GM23248 (cell line): ENCODE results near the gene IFNE. TPM values are rescaled to one million over a fixed set of nuclear protein-coding genes. Genes with fewer than 3 reads are reported as not detected.

Experiments
- DNase-seq: peaks from one replicate; pipeline ENCODE4 v3.0.0-alpha.2; 2015
- H2AFZ ChIP-seq: fragments of 200-600 bp; sonication (generic); 2 replicates; pipeline ENCODE4 v1.6.1; 2016; ENCODE audit warnings: antibody characterized with exemption
- H3F3A ChIP-seq: fragments of 200-600 bp; sonication (generic); 2 replicates; pipeline ENCODE4 v1.6.1; 2016; ENCODE audit warnings: mild to moderate bottlenecking, antibody characterized with exemption, mixed run types; ENCODE audit not compliant: insufficient read depth
- H3K27ac ChIP-seq: fragments of 200-600 bp; sonication (generic); 2 replicates; pipeline ENCODE4 v1.5.1; 2016; ENCODE audit warnings: mild to moderate bottlenecking
- H3K27me3 ChIP-seq: fragments of 200-600 bp; sonication (generic); replicated peaks from 2 replicates; pipeline ENCODE4 v1.6.1; 2016; ENCODE audit warnings: mild to moderate bottlenecking; ENCODE audit not compliant: insufficient read depth
- H3K36me3 ChIP-seq: fragments of 200-600 bp; sonication (generic); 2 replicates; pipeline ENCODE4 v1.6.1; 2016; ENCODE audit warnings: low read depth, mild to moderate bottlenecking
- H3K4me1 ChIP-seq: fragments of 200-600 bp; sonication (generic); 2 replicates; pipeline ENCODE4 v1.6.1; 2016; ENCODE audit warnings: mild to moderate bottlenecking; ENCODE audit not compliant: insufficient read depth
- H3K4me2 ChIP-seq: fragments of 200-600 bp; sonication (generic); one replicate; pipeline ENCODE4 v1.6.1; 2016; ENCODE audit warnings: mild to moderate bottlenecking; ENCODE audit not compliant: unreplicated experiment
- H3K4me3 ChIP-seq: fragments of 200-600 bp; sonication (generic); 2 replicates; pipeline ENCODE4 v1.5.1; 2016; ENCODE audit warnings: mild to moderate bottlenecking
- H3K79me2 ChIP-seq: fragments of 200-600 bp; sonication (generic); 2 replicates; pipeline ENCODE4 v1.6.1; 2016; ENCODE audit warnings: mild to moderate bottlenecking; ENCODE audit not compliant: insufficient read depth
- H3K9ac ChIP-seq: fragments of 200-600 bp; sonication (generic); 2 replicates; pipeline ENCODE4 v1.6.1; 2016; ENCODE audit warnings: mild to moderate bottlenecking
- H3K9me2 ChIP-seq: fragments of 200-600 bp; sonication (generic); 2 replicates; pipeline ENCODE4 v1.6.1; 2016; ENCODE audit warnings: mixed run types, mild to moderate bottlenecking, moderate library complexity; ENCODE audit not compliant: insufficient read depth
- H3K9me3 ChIP-seq: fragments of 200-600 bp; sonication (generic); one replicate; pipeline ENCODE4 v1.6.1; 2017; ENCODE audit warnings: low read depth
- H4K20me1 ChIP-seq: fragments of 200-600 bp; sonication (generic); 2 replicates; pipeline ENCODE4 v1.6.0; 2016; ENCODE audit not compliant: insufficient read depth
- EZH2 ChIP-seq: fragments of 200-600 bp; sonication (generic); IDR thresholded peaks from 2 replicates; pipeline ENCODE4 v1.6.1; 2018; ENCODE audit warnings: antibody characterized with exemption, mild to moderate bottlenecking; ENCODE audit not compliant: insufficient read depth, poor library complexity, severe bottlenecking
- EZH2phosphoT487 ChIP-seq: fragments of 200-600 bp; sonication (generic); IDR thresholded peaks from 2 replicates; pipeline ENCODE4 v1.6.1; 2018; ENCODE audit warnings: antibody characterized with exemption, moderate library complexity, mild to moderate bottlenecking, low read depth; ENCODE audit not compliant: insufficient read depth
- WGBS, 2 experiments: methylation state at CpG; one replicate each; pipeline ENCODE4 v1.1.6; 2015 to 2017; ENCODE audit warnings: low lambda C conversion rate in 2 of 2, low coverage in 1 of 2; ENCODE audit errors: missing lambda C conversion rate in 2 of 2; 5-methylcytosine and 5-hydroxymethylcytosine counted together
- in situ Hi-C: fragments of 300-500 bp; cut with MboI; formaldehyde crosslinking; loops from 2 replicates; pipeline ENCODE4 v1.15.0; 2020
- polyA plus RNA-seq: library from polyadenylated mRNA; unstranded; fragments of >200 nt; fragmentation: Nextera tagmentation; extraction: Ambion mirVana; gene quantifications from 2 replicates; pipeline ENCODE4 v1.2.1, GENCODE V29; 2016
- total RNA-seq: library from RNA; depleted of rRNA; stranded (reverse); fragments of >200 nt; shearing (Covaris generic); gene quantifications from 2 replicates; pipeline ENCODE4 v1.2.3, GENCODE V29; 2014

The IFNE gene
- total and polyA plus RNA-seq, 2 experiments from 2014 or later = 1.3 to 1.8 TPM

DNA sequence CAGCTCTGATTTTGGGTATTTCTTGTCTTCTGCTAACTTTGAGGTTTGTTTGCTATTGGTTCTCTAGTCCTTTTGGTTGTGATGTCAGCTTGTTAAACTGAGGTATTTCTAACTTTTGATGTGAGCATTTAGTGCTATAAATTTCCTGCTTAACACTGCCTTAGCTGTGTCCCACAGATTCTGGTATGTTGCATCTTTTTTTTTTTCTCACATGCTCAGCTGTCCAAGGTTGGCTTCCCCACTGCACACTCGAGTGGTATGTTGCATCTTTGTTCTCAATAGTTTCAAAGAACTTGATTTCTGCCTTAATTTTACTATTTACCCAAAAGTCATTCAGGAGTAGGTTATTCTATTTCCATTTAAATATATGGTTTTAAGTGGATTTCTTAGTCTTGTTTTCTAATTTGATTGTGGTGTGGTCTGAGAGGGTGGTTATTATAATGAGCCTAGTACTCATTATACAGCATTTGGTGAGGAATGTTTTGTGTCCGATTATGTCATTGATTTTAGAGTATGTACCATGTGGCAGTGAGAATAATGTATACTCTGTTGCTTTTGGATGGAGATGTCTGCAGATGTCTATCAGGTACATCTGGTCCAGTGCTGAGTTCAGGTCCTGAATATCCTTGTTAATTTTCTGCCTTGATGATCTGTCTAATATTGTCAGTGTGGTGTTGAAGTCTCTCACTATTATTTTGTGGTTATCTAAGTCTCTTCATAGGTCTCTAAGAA, 42.2 kb upstream of the IFNE start:
- Histone ChIP-seq H4K20me1 (no peaks in the 10 kb centered on the region), H2AFZ (no peak overlapping the region), H3F3A (peaks cover 91% of the 10 kb centered on the region), H3K27me3 (no peaks in the 10 kb centered on the region), H3K9ac (no peak overlapping the region), H3K9me2 (no peaks in the 10 kb centered on the region; the same call in 1 of the 2 replicates), H3K4me3 (no peak overlapping the region), H3K36me3 (peaks cover 47% of the 10 kb centered on the region), H3K9me3 (no peaks in the 10 kb centered on the region), H3K79me2 (peaks cover 100% of the 10 kb centered on the region), H3K4me2 (no peak overlapping the region), H3K27ac (no peak overlapping the region), H3K4me1 (no peaks in the 10 kb centered on the region)
- WGBS, 2 experiments = 96 to 98% methylated on average over 2 of the region's 2 CpGs
- DNase-seq = no peak
- in situ Hi-C loops = no loop called here
- no peak for TF ChIP-seq EZH2phosphoT487
- TF ChIP-seq EZH2 = no peak

DNA sequence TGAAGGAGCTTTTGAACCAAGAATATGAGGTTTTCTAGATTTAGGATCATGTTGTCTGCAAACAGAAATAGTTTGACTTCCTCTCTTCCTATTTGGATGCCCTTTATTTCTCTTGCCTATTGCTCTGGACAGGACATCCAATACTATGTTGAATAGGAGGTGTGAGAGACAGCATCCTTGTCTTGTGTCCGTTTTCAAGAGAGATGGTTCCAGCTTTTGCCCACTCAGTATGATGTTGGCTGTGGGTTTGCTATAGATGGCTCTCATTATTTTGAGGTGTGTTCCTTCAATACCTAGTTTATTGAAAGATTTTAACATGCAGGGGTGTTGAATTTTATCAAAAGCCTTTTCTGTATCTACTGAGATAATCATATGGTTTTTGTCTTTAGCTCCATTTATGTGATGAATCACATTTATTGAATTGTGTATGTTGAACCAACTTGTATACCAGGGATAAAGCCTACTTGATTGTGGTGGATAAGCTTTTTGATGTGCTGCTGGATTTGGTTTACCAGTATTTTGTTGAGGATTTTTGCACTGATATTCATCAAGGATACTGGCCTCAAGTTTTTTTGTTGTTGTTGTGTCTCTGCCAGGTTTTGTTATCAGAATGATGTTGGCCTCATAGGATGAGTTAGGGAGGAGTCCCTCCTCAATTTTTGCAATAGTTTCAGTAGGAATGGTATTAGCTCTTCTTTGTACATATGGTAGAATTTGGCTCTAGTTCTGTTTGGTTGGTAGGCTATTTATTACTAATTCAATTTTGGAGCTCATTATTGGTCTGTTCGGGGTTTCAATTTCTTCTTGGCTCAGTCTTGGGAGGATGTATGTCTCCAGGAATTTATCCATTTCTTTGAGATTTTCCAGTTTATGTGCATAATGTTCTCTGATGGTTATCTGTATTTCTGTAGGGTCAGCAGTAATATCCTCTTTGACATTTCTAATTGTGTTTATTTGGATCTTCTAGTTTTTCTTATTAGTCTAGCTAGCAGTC, 41.2 kb upstream of the IFNE start:
- peaks cover 100% of the 10 kb centered on the region for H3K79me2 ChIP-seq
- H3K27ac ChIP-seq = no peak overlapping the region; the same call in 1 of the 2 replicates
- no peaks in the 10 kb centered on the region; the same call in 1 of the 2 replicates for H3K9me2 ChIP-seq
- no peak overlapping the region for H3K4me2 ChIP-seq
- no peak overlapping the region for H2AFZ ChIP-seq
- peaks cover 94% of the 10 kb centered on the region for H3F3A ChIP-seq
- no peak for TF ChIP-seq EZH2
- no peak for TF ChIP-seq EZH2phosphoT487
- peaks cover 37% of the 10 kb centered on the region for H3K36me3 ChIP-seq
- WGBS, 2 experiments = 83 to 89% methylated on average over 2 of the region's 2 CpGs
- no peaks in the 10 kb centered on the region for H3K4me1 ChIP-seq
- H3K9me3 ChIP-seq = no peaks in the 10 kb centered on the region
- no peak overlapping the region for H3K4me3 ChIP-seq
- in situ Hi-C loops = no loop called here
- no peaks in the 10 kb centered on the region for H3K27me3 ChIP-seq
- no peak overlapping the region for H3K9ac ChIP-seq
- no peak for DNase-seq
- no peaks in the 10 kb centered on the region for H4K20me1 ChIP-seq

DNA sequence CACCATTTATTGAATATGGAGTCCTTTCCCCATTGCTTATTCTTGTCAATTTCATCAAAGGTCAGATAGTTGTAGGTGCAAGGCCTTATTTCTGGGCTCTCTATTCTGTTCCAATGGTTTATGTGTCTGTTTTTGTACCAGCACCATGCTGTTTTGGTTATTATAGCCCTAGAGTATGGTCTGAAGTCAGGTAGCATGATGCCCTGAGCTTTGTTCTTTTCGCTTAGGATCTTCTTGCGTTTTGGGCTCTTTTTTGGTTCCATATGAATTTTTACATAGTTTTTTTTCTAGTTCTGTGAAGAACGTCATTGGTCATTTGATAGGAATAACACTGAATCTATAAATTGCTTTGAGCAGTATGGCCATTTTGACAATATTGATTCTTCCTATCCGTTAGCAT, 40.2 kb upstream of the IFNE start:
- H3K4me2 ChIP-seq = no peak overlapping the region
- no peak for TF ChIP-seq EZH2phosphoT487
- no peak for TF ChIP-seq EZH2
- no peak overlapping the region for H3K27ac ChIP-seq
- no peak overlapping the region for H3K4me3 ChIP-seq
- peaks cover 31% of the 10 kb centered on the region for H3K36me3 ChIP-seq
- H4K20me1 ChIP-seq = no peaks in the 10 kb centered on the region
- H3K9ac ChIP-seq = no peak overlapping the region
- peaks cover 100% of the 10 kb centered on the region for H3K79me2 ChIP-seq
- 96 to 98% methylated on average over 4 of the region's 4 CpGs for WGBS, 2 experiments
- H3K4me1 ChIP-seq = no peaks in the 10 kb centered on the region
- peaks cover 100% of the 10 kb centered on the region for H3F3A ChIP-seq
- no peak for DNase-seq
- in situ Hi-C loops = no loop called here
- H3K9me2 ChIP-seq = no peaks in the 10 kb centered on the region; the same call in 1 of the 2 replicates
- H3K27me3 ChIP-seq = no peaks in the 10 kb centered on the region
- H2AFZ ChIP-seq = no peak overlapping the region
- H3K9me3 ChIP-seq = no peaks in the 10 kb centered on the region

DNA sequence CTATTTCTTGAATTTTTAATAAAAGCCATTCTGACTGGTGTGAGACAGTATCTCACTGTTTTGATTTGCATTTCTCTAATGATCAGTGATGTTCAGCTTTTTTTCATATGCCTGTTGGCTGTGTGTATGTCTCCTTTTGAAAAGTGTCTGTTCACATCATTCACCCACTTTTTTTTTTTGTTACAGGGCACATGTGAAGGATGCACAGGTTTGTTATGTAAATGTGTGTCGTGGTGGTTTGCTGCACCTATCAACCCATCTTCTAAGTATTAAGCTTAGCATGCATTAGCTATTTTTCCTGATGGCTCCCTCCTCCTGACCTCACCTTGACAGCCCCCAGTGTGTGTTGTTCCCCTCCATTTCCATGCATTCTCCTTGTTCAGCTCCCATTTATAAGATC, 39.3 kb upstream of the IFNE start:
- H4K20me1 ChIP-seq = no peaks in the 10 kb centered on the region
- no peak for DNase-seq
- no peaks in the 10 kb centered on the region; the same call in 1 of the 2 replicates for H3K9me2 ChIP-seq
- TF ChIP-seq EZH2phosphoT487 (no peak), EZH2 (no peak)
- no peaks in the 10 kb centered on the region for H3K27me3 ChIP-seq
- in situ Hi-C loops = no loop called here
- peaks cover 100% of the 10 kb centered on the region for H3F3A ChIP-seq
- H3K4me1 ChIP-seq = no peaks in the 10 kb centered on the region
- peaks cover 22% of the 10 kb centered on the region for H3K36me3 ChIP-seq
- H3K27ac ChIP-seq = no peak overlapping the region
- H3K4me2 ChIP-seq = no peak overlapping the region
- H3K4me3 ChIP-seq = no peak overlapping the region
- H3K9ac ChIP-seq = no peak overlapping the region
- H2AFZ ChIP-seq = no peak overlapping the region
- WGBS, 2 experiments = 96 to 100% methylated on average over 1 of the region's 1 CpG
- H3K9me3 ChIP-seq = no peaks in the 10 kb centered on the region
- H3K79me2 ChIP-seq = peaks cover 100% of the 10 kb centered on the region
